ENCODE data around the gene ATP6V1C2. TPM values are rescaled to one million over a fixed set of nuclear protein-coding genes. Genes with fewer than 3 reads are reported as not detected.
A peak's percentile ranks its signal among the peaks of the same experiment; 100 is the strongest.

ATP6V1C2 gene
- 1 to 10 TPM in 1 of 6 donors, under 1 TPM in 5; 0.12 to 3.9 (median 0.47) TPM for polyA plus RNA-seq (ENCODE audit: low read depth in 6 of 6)

GRCh38 chr2:10721396-10722251 is at the start of gene ATP6V1C2:
Gene ATP6V1C2, plus strand, starts transcription at chr2:10721630. Its CDS starts 1,220 bp downstream, at chr2:10722850.
- H3K4me1 Mint-ChIP-seq: peaks cover 11 to 14% (median 11%) of the 10 kb centered on the region in 3 donors
- peak within 1 kb of the TSS; percentile 73 to 90 (median 82) for H3K4me3 Mint-ChIP-seq
- peak within 1 kb of the TSS in 5 of 6 donors; percentile 65 to 92 (median 82) for H3K27ac Mint-ChIP-seq
- ATAC-seq (ENCODE audit: low read depth in 2 of 2) (peak; percentile 63 to 66), DNase-seq (peak; percentile 51)
- no peaks in the 10 kb centered on the region for H3K36me3 Mint-ChIP-seq
- no peaks in the 10 kb centered on the region for H3K9me3 Mint-ChIP-seq
- H3K27me3 Mint-ChIP-seq: peaks cover 34 to 53% (median 52%) of the 10 kb centered on the region in 3 donors

GRCh38 chr2:10675131-10675530 is 46.3 kb upstream of the ATP6V1C2 start:
- Mint-ChIP-seq H3K27me3 (no peaks in the 10 kb centered on the region), H3K9me3 (no peaks in the 10 kb centered on the region), H3K4me3 (peak overlapping the region in 1 of 8 donors; percentile 42), H3K4me1 (peaks cover 0 to 4% (median 2%) of the 10 kb centered on the region in 3 donors), H3K27ac (peak overlapping the region in 3 of 6 donors; percentile 8 to 78 (median 22)), H3K36me3 (peaks cover 0 to 17% of the 10 kb centered on the region in 2 donors)
- DNase-seq (no peak), ATAC-seq (ENCODE audit: low read depth in 2 of 2) (no peak)

- Mint-ChIP-seq H3K27ac (peak overlapping the region in 1 of 6 donors; percentile 11), H3K36me3 (peaks cover 0 to 9% of the 10 kb centered on the region in 2 donors), H3K4me3 (no peak overlapping the region), H3K4me1 (peaks cover 0 to 4% (median 0%) of the 10 kb centered on the region in 3 donors), H3K9me3 (no peaks in the 10 kb centered on the region), H3K27me3 (no peaks in the 10 kb centered on the region)
- DNase-seq (no peak), ATAC-seq (ENCODE audit: low read depth in 2 of 2) (no peak)
Measured at GRCh38 chr2:10678225-10678624, 43.2 kb upstream of the ATP6V1C2 start.

GRCh38 chr2:10680214-10680613 is 41.2 kb upstream of the ATP6V1C2 start:
- no peak for DNase-seq
- peak overlapping the region in 2 of 6 donors; percentile 24 to 82 for H3K27ac Mint-ChIP-seq
- H3K36me3 Mint-ChIP-seq: peaks cover 0 to 9% of the 10 kb centered on the region in 2 donors
- peaks cover 0 to 1% (median 0%) of the 10 kb centered on the region in 3 donors for H3K4me1 Mint-ChIP-seq
- H3K27me3 Mint-ChIP-seq: no peaks in the 10 kb centered on the region
- no peak overlapping the region for H3K4me3 Mint-ChIP-seq
- no peaks in the 10 kb centered on the region for H3K9me3 Mint-ChIP-seq
- ATAC-seq (ENCODE audit: low read depth in 2 of 2): no peak

- no peak overlapping the region for H3K27ac Mint-ChIP-seq
- H3K36me3 Mint-ChIP-seq: peaks cover 0 to 9% of the 10 kb centered on the region in 2 donors
- no peaks in the 10 kb centered on the region for H3K27me3 Mint-ChIP-seq
- ATAC-seq (ENCODE audit: low read depth in 2 of 2) (no peak), DNase-seq (no peak)
- H3K4me3 Mint-ChIP-seq: no peak overlapping the region
- no peaks in the 10 kb centered on the region for H3K4me1 Mint-ChIP-seq
- H3K9me3 Mint-ChIP-seq: no peaks in the 10 kb centered on the region
Measured at GRCh38 chr2:10680957-10681356, 40.5 kb upstream of the ATP6V1C2 start.

GRCh38 chr2:10686176-10686730 is 35.2 kb upstream of the ATP6V1C2 start:
- Mint-ChIP-seq H3K27me3 (no peaks in the 10 kb centered on the region), H3K36me3 (no peaks in the 10 kb centered on the region), H3K27ac (peak overlapping the region in 2 of 6 donors; percentile 45 to 79), H3K4me3 (no peak overlapping the region), H3K9me3 (no peaks in the 10 kb centered on the region), H3K4me1 (peaks cover 5 to 14% (median 8%) of the 10 kb centered on the region in 3 donors)
- no peak for DNase-seq
- no peak for ATAC-seq (ENCODE audit: low read depth in 2 of 2)

GRCh38 chr2:10688921-10689807 is 32.3 kb upstream of the ATP6V1C2 start:
- DNase-seq (no peak), ATAC-seq (ENCODE audit: low read depth in 2 of 2) (peak; percentile 37 to 41)
- H3K9me3 Mint-ChIP-seq: no peaks in the 10 kb centered on the region
- H3K27ac Mint-ChIP-seq: no peak overlapping the region
- H3K36me3 Mint-ChIP-seq: no peaks in the 10 kb centered on the region
- no peak overlapping the region for H3K4me3 Mint-ChIP-seq
- H3K4me1 Mint-ChIP-seq: peaks cover 6 to 15% (median 8%) of the 10 kb centered on the region in 3 donors
- H3K27me3 Mint-ChIP-seq: no peaks in the 10 kb centered on the region

GRCh38 chr2:10691521-10691920 is 29.9 kb upstream of the ATP6V1C2 start:
- Mint-ChIP-seq H3K27me3 (no peaks in the 10 kb centered on the region), H3K36me3 (no peaks in the 10 kb centered on the region), H3K4me1 (peaks cover 6 to 15% (median 8%) of the 10 kb centered on the region in 3 donors), H3K4me3 (peak overlapping the region in 1 of 8 donors; percentile 82), H3K27ac (peak overlapping the region in 3 of 6 donors; percentile 39 to 83 (median 39)), H3K9me3 (no peaks in the 10 kb centered on the region)
- ATAC-seq (ENCODE audit: low read depth in 2 of 2): no peak
- no peak for DNase-seq

- DNase-seq: no peak
- H3K9me3 Mint-ChIP-seq: peaks cover 0 to 2% (median 0%) of the 10 kb centered on the region in 7 donors
- H3K4me3 Mint-ChIP-seq: peak overlapping the region in 1 of 8 donors; percentile 37
- no peak overlapping the region for H3K27ac Mint-ChIP-seq
- H3K4me1 Mint-ChIP-seq: no peaks in the 10 kb centered on the region
- no peak for ATAC-seq (ENCODE audit: low read depth in 2 of 2)
- no peaks in the 10 kb centered on the region for H3K36me3 Mint-ChIP-seq
- H3K27me3 Mint-ChIP-seq: peaks cover 0 to 16% (median 4%) of the 10 kb centered on the region in 3 donors
Measured at GRCh38 chr2:10700078-10700803, 21.2 kb upstream of the ATP6V1C2 start.

GRCh38 chr2:10704034-10704594 is 17.3 kb upstream of the ATP6V1C2 start:
- peaks cover 0 to 2% (median 0%) of the 10 kb centered on the region in 7 donors for H3K9me3 Mint-ChIP-seq
- H3K36me3 Mint-ChIP-seq: no peaks in the 10 kb centered on the region
- no peak overlapping the region for H3K4me3 Mint-ChIP-seq
- no peak overlapping the region for H3K27ac Mint-ChIP-seq
- H3K4me1 Mint-ChIP-seq: no peaks in the 10 kb centered on the region
- no peak for DNase-seq
- no peak for ATAC-seq (ENCODE audit: low read depth in 2 of 2)
- H3K27me3 Mint-ChIP-seq: peaks cover 24 to 40% (median 25%) of the 10 kb centered on the region in 3 donors

- Mint-ChIP-seq H3K27ac (no peak overlapping the region), H3K4me3 (no peak overlapping the region), H3K27me3 (peaks cover 28 to 46% (median 34%) of the 10 kb centered on the region in 3 donors), H3K4me1 (no peaks in the 10 kb centered on the region), H3K36me3 (no peaks in the 10 kb centered on the region), H3K9me3 (peaks cover 0 to 2% (median 0%) of the 10 kb centered on the region in 7 donors)
- DNase-seq (no peak), ATAC-seq (ENCODE audit: low read depth in 2 of 2) (no peak)
Measured at GRCh38 chr2:10706033-10706432, 15.4 kb upstream of the ATP6V1C2 start.

- peak overlapping the region in 1 of 6 donors; percentile 26 for H3K27ac Mint-ChIP-seq
- no peak for DNase-seq
- no peaks in the 10 kb centered on the region for H3K36me3 Mint-ChIP-seq
- peaks cover 8 to 9% (median 9%) of the 10 kb centered on the region in 3 donors for H3K4me1 Mint-ChIP-seq
- peaks cover 28 to 49% (median 47%) of the 10 kb centered on the region in 3 donors for H3K27me3 Mint-ChIP-seq
- ATAC-seq (ENCODE audit: low read depth in 2 of 2): no peak
- H3K9me3 Mint-ChIP-seq: peaks cover 0 to 2% (median 0%) of the 10 kb centered on the region in 7 donors
- no peak overlapping the region for H3K4me3 Mint-ChIP-seq
Measured at GRCh38 chr2:10707831-10708230, 13.6 kb upstream of the ATP6V1C2 start.

Measured in naive B cell (primary cell).